HTR-8/SVneo (cell line): Measurements from ENCODE around the gene BBLN.
"Not testable (repeated sequence)": the region's sequence is repeated elsewhere in the genome, so short reads cannot be mapped to it uniquely, and the experiment has no call there.

ENCODE experiments used
- DNase-seq: peaks from one replicate; pipeline ENCODE4 v3.0.0; 2011; ENCODE audit warnings: low spot score, mixed read lengths; ENCODE audit not compliant: insufficient read length
- FAIRE-seq: peaks from 2 replicates; lab custom pipeline; 2011; peaks lifted over from hg19 to GRCh38; lab: Jason Lieb, UNC

BBLN gene

GRCh38 chr9:128123451-128124080 is 36.5 kb upstream of the BBLN start:
- DNase-seq = no peak
- FAIRE-seq = no peak

DNA sequence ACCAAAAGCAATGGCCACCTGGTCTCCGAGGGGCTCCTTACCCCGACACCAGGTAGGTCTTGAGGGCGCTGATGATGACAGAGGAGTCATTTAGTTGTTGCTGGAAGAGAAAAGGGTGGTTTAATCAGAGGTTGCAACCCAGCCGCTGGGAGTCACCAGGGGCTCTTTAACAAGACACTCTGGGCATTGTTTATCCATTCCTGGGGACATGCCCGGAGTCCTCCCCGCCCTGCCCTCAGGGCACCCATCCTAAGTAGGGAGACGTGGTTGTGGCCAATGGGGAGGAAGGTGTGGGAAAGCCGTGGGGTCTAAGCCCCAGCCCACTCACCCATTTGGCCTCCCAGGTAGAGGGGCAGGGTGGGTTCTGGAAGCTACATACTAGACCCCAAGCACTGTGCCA is 35.6 kb upstream of the BBLN start:
- DNase-seq (no peak), FAIRE-seq (no peak)

DNA sequence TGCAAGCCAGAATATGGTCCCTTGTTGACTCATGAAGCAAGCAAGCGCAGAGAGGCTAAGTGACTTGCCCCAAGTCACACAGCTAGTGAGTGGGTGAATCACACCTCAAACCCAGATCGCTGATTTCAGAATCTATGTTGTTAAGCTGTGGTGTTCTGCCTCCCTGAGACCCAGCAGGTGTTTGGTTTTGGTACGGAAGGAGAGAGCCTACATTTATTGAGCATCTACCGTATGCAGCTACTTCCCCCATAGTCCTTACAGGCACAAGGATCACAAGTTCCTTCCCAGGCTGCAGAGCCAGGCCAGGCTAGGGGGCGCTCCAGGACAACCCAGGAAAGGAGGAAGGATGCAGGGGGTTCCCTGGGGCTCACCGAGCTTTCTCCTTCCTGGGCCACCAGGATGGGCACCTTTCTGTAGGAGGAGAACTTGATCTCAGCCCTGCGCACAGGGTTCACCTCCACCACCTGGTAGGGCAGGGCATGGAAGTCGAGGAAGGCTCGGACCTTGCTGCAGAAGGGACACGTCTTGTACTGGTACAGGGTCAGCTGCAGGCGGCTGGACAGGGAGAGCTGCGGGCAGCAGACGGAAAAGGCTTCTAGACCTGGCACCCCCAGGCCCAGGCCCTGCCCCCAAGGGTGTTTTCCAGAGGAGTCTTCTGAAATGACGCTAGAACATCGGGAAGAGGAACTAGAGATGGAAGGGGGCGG is 35.0 kb upstream of the BBLN start:
- DNase-seq (no peak), FAIRE-seq (no peak)

DNA sequence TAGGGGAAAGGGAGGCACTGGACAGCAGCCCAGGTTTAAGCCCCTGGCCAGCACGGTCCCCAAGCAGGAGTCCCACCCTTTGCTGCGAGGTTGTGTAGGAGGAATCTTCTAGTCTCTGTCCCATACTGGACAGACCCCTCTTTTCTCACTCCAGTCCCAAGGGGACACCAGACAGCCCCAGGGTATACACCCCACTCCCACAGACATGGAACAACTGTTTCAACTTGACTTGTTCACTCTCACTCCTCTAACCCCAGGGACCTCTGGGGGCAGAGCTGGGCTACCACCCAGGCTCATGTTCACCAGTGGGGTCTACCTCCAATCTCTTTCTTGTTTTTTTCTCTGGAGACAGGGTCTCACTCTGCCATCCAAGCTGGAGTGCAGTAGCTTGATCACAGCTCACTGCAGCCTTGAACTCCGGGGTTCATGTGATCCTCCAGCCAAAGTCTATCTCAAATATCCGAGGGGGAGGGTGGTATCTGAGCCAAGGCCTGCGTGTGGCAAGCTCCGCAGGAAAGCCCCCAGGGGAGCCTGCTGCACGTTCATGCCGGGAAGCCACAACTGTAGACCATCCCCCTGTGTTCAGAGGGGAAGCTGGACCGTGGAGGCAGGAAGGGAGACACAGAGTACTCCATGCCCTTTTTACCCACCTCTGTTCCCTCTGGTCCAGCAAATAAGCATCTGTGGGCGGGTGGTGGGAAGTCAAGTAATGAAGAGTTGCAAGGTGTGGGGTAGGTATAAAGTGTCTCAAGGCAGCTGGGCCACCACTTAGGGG is 34.3 kb upstream of the BBLN start:
- no peak for FAIRE-seq
- DNase-seq = no peak

DNA sequence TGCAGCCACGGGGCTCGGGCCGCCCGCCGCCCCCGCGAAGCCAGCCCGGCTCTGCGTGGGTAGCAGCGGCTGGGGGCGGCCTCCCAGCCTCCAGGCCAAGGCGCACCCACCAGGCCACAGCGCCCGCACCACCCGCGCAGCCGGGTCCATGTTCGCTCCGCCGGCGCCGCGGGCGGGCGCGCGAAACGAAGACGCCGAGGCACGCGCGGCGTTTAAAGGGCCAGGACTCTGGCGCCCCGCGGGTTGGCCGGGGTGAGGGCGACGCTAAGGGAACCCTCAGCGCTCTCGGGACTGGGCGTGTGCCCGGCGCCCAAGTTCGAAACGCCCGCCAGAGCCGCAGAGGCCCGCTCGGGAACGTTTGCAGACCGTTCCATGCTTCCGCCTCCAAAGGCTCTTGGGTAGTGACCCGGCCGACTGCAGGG is 32.5 kb upstream of the BBLN start, which contains the start of gene PTGES2:
PTGES2 (minus strand) TSS at position 162 of the 422 bp plus-strand sequence; CDS start at position 150, 12 bp downstream.
- FAIRE-seq (no peak), DNase-seq (peak; percentile 65)

DNA sequence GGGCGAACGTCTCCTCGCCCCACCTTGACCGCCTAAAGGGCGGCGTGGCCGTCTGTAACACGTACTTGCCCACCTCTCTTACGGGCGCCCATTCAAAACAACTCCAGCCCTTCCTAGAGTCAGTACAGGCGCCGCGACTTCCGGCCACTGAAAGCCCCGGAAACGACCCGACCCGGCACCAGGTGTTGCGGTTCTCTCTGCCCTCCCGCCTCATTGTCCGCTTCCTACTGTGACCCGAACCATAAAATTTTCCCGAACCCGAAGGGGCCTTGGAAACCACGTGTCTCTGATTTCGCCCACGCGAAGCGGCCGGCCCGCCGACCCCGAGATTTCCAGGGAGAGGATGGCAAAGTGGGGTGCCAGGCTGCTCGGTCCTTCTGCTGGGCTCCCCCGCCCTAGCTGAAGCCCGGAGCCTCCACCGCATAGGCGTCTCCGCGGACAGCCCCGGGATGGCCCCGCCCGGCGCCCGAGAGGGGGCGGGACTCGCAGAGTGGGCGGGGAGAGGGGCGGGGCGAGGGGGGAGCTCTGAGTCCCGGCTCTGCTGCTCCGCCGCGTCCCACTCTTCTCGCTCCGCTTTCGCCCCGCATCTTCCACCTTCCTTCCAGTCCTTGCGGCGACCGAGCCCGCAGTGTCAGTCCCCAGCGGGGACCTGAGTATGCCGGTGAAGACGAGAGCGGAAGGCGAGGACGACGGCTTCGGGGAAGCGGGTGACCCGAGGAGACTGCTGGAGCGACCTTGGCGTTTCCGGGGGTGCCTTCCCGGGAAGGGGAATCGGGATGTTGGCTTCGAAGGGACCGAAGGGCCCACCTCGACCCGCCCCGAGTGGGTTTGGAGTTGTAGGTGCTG is 31.9 kb upstream of the BBLN start:
- DNase-seq (peak; percentile 64), FAIRE-seq (no peak)

DNA sequence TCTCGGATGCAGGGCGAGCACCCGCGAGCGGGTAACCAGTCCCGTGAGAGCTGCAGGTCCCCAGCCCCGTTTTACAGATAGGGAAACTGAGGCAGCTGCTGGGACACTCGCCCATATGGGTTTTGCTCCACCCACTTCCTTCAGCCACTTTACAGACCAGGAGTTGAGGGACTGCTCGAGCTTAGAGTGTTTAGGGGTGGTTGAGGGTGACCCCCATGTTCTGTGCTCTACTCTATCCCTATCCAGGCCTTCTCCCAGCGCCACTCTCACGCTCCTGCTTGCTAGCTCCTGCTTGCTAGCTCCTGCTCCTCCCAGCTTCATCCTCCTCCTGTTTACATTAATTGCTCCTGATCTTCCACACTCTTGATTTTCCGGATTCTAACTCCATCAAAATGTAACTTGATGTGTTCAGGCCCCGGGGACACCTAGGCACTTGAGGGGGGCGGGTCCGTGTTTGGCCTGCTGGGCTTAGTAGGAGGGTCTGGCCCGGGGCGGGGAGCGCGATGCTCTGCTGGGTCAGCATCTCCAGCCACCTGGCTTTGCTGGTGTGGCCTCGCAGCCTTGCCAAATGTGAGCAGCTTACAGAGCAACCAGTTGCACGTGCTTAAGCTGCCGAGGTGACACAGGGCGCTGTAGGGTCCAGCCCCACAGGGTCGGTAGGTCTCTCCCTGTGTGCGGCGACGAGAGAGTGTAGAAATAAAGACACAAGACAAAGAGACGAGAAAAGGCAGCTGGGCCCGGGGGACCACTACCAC is 31.1 kb upstream of the BBLN start:
- DNase-seq = no peak
- FAIRE-seq = no peak

DNA sequence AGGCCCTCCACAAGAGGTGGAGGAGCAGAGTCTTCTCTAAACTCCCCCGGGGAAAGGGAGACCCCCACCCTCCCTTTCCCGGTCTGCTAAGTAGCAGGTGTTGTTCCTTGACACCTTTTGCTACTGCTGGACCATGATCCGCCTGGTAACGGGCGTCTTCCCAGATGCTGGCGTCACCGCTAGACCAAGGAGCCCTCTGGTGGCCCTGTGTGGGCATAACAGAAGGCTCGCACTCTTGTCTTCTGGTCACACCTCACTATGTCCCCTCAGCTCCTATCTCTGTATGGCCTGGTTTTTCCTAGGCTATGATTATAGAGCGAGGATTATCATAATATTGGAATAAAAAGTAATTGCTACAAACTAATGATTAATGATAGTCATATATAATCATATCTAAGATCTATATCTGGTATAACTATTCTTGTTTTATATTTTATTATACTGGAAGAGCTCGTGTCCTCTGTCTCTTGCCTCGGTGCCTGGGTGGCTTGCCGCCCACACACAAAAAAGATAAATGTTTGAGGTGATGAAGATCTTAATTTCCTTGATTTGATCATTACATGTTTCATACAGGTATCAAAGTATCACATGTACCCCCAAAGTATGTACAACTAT is 30.0 kb upstream of the BBLN start:
- not testable (repeated sequence) for FAIRE-seq, DNase-seq

GRCh38 chr9:128130651-128131050 is 29.4 kb upstream of the BBLN start:
- not testable (repeated sequence) for FAIRE-seq, DNase-seq

- not testable (repeated sequence) for FAIRE-seq, DNase-seq
Measured at GRCh38 chr9:128131346-128131745, 28.7 kb upstream of the BBLN start.

- not testable (repeated sequence) for DNase-seq, FAIRE-seq
Measured at GRCh38 chr9:128132139-128132538, 27.9 kb upstream of the BBLN start.

GRCh38 chr9:128135561-128135960 is 24.5 kb upstream of the BBLN start:
- DNase-seq, FAIRE-seq: not testable (repeated sequence)

GRCh38 chr9:128136816-128137793 is 23.0 kb upstream of the BBLN start:
- DNase-seq (peak; percentile 62), FAIRE-seq (peak; percentile 84)

- FAIRE-seq (no peak), DNase-seq (no peak)
Measured at GRCh38 chr9:128138001-128138400, 22.1 kb upstream of the BBLN start.

GRCh38 chr9:128139621-128140020 is 20.4 kb upstream of the BBLN start:
- DNase-seq (no peak), FAIRE-seq (no peak)

GRCh38 chr9:128141604-128142003 is 18.5 kb upstream of the BBLN start:
- FAIRE-seq (no peak), DNase-seq (no peak)

DNA sequence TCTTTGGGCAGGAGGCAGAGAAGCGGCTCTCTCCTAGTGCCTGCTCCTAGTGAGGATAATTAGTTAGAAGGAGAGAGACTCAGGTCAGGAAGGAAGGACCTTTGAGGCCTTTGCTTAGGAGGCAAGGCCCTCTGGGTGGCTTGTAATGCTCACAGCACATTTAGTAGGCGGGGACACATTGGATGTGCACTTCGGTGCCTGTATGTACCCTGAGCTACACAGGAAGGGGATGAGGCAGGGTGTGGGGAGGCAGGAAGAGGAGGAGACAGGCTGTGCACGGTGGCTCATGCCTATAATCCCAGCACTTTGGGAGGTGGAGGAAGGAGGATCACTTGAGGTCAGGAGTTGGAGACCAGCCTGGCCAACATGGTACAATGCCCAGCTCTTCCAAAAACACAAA is 18.0 kb upstream of the BBLN start:
- DNase-seq (no peak), FAIRE-seq (no peak)

DNA sequence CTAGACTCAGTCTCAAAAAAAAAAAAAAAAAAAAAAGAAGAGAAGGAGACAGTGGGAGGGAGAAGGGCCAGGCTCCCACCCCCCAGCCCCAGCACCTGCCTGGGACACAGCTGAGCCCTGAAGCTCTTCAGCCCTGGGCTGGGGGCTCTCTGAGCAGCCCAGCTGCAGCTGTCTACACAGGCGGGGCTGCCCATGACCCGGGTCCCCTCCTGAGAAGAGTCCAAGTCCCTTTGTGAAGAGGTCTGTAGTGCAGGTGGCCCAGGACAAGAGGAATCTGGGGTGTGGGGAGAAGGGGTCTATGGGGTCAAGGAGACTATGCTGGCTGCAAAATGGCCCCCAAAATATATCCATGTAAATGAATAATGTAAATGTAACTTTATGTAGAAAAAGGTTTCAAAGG is 17.5 kb upstream of the BBLN start:
- FAIRE-seq (no peak), DNase-seq (no peak)
